NK-92 (cell line): ENCODE results near the gene ADAM10.

Experiments
- DNase-seq: peaks from one replicate; lab custom pipeline; 2025; ENCODE audit not compliant: unreplicated experiment; lab: John Stamatoyannopoulos, UW

ADAM10 gene

DNA sequence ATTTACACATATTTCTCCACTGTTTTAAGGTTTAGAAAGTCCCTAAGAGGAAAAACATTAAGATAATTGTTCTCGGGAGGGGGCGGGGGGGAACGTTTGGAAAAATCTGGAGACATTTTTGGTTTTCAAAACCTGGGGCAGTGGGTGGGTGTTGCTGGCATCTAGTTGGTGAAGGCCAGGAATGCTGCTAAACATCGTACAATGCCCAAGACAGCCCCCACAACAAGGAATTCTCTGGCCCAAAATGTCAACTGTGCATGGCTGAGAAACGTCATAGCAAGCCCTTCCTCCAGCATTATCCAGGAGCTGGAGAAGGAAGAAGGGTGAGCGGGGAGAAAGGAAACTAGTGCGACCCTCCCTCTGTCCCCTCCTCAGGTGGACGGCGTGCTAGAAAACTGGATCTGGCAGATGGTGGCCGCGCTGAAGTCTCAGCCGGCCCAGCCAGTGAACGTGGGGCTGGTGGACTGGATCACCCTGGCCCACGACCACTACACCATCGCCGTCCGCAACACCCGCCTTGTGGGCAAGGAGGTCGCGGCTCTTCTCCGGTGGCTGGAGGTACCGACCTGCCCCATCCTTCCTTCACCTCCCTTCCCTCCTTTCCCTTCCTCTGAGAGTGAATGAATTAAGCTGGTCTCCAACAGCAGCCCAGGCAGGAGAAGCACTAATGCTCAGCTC, 208.0 kb downstream of the ADAM10 start:
- no peak for DNase-seq

DNA sequence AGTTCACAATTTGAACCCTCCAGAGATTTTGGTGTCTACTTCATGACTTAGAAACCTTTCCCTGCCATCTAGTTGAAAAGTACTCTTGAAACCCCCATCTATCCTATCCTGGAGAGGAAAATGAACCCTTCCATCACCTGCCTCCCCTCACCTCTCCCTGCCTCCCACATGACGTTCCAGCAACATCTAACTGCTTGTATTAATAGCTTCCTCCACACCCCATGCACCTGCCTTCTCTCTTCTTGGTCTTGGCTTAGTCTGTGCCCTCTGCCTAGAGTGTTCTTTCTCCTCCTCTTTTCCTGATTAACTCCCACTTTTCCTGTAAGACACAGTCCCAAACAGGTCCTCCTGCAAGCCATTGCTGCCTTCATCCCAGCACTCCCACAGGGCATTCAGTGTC, 210.0 kb downstream of the ADAM10 start:
- DNase-seq, result no peak

DNA sequence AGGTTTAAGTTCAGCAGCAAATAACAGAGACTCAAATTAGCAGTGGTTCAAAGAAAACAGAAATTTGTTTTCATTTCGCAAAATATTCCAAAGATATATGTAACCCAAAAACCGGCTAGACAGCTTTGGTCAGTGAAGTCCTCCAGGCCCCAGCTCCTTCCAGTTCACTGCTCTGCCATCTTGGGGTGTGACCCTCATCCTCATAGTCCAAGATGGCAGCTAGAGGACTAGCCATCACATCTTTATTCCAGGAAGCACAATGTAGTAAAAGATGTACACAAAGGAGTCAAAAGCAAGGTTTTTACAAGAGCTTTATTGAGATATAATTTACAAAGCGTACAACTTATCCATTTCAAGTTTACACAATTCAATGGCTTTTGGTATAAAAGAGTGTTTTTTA, 210.6 kb downstream of the ADAM10 start:
- no peak for DNase-seq
